ENCODE measurements around the gene JAM3.
"Not testable (repeated sequence)": the region's sequence is repeated elsewhere in the genome, so short reads cannot be mapped to it uniquely, and the experiment has no call there.

The JAM3 gene

GRCh38 chr11:134170919-134171281, 102.0 kb downstream of the JAM3 start:
- Histone ChIP-seq H3K27ac (ENCODE audit: low read depth, low read length) (no peak overlapping the region), H3K4me3 (ENCODE audit: low read length) (no peak overlapping the region), H3K9ac (ENCODE audit: low read length) (no peak overlapping the region), H3K27me3 (ENCODE audit: control insufficient read depth, insufficient read depth, low read length) (no peaks in the 10 kb centered on the region), H3K4me1 (ENCODE audit: control insufficient read depth, insufficient read depth, low read length) (no peaks in the 10 kb centered on the region), H3K36me3 (ENCODE audit: control insufficient read depth, insufficient read depth, low read length) (peaks cover 12% of the 10 kb centered on the region)

GRCh38 chr11:134171951-134172350, 103.1 kb downstream of the JAM3 start:
- Histone ChIP-seq H3K27me3 (ENCODE audit: control insufficient read depth, insufficient read depth, low read length) (no peaks in the 10 kb centered on the region), H3K27ac (ENCODE audit: low read depth, low read length) (no peak overlapping the region), H3K4me3 (ENCODE audit: low read length) (no peak overlapping the region), H3K36me3 (ENCODE audit: control insufficient read depth, insufficient read depth, low read length) (peaks cover 13% of the 10 kb centered on the region), H3K9ac (ENCODE audit: low read length) (no peak overlapping the region), H3K4me1 (ENCODE audit: control insufficient read depth, insufficient read depth, low read length) (no peaks in the 10 kb centered on the region)

- Histone ChIP-seq H3K27me3 (ENCODE audit: control insufficient read depth, insufficient read depth, low read length) (no peaks in the 10 kb centered on the region), H3K27ac (ENCODE audit: low read depth, low read length) (no peak overlapping the region), H3K4me3 (ENCODE audit: low read length) (no peak overlapping the region), H3K36me3 (ENCODE audit: control insufficient read depth, insufficient read depth, low read length) (peaks cover 12% of the 10 kb centered on the region), H3K4me1 (ENCODE audit: control insufficient read depth, insufficient read depth, low read length) (no peaks in the 10 kb centered on the region), H3K9ac (ENCODE audit: low read length) (no peak overlapping the region)
Measured at GRCh38 chr11:134173296-134173695, 104.4 kb downstream of the JAM3 start.

- no peaks in the 10 kb centered on the region for H3K4me1 ChIP-seq (ENCODE audit: control insufficient read depth, insufficient read depth, low read length)
- no peak overlapping the region for H3K9ac ChIP-seq (ENCODE audit: low read length)
- H3K27me3 ChIP-seq (ENCODE audit: control insufficient read depth, insufficient read depth, low read length): no peaks in the 10 kb centered on the region
- H3K27ac ChIP-seq (ENCODE audit: low read depth, low read length): no peak overlapping the region
- peaks cover 13% of the 10 kb centered on the region for H3K36me3 ChIP-seq (ENCODE audit: control insufficient read depth, insufficient read depth, low read length)
- H3K4me3 ChIP-seq (ENCODE audit: low read length): no peak overlapping the region
Measured at GRCh38 chr11:134176284-134176683, 107.4 kb downstream of the JAM3 start.

GRCh38 chr11:134178032-134178674, 109.3 kb downstream of the JAM3 start:
- H3K27me3 ChIP-seq (ENCODE audit: control insufficient read depth, insufficient read depth, low read length): no peaks in the 10 kb centered on the region
- peaks cover 10% of the 10 kb centered on the region for H3K36me3 ChIP-seq (ENCODE audit: control insufficient read depth, insufficient read depth, low read length)
- no peak overlapping the region for H3K9ac ChIP-seq (ENCODE audit: low read length)
- no peak overlapping the region for H3K4me3 ChIP-seq (ENCODE audit: low read length)
- no peak overlapping the region for H3K27ac ChIP-seq (ENCODE audit: low read depth, low read length)
- H3K4me1 ChIP-seq (ENCODE audit: control insufficient read depth, insufficient read depth, low read length): no peaks in the 10 kb centered on the region

GRCh38 chr11:134181707-134182106, 112.8 kb downstream of the JAM3 start:
- no peak overlapping the region for H3K27ac ChIP-seq (ENCODE audit: low read depth, low read length)
- no peak overlapping the region for H3K9ac ChIP-seq (ENCODE audit: low read length)
- H3K36me3 ChIP-seq (ENCODE audit: control insufficient read depth, insufficient read depth, low read length): peaks cover 10% of the 10 kb centered on the region
- no peaks in the 10 kb centered on the region for H3K27me3 ChIP-seq (ENCODE audit: control insufficient read depth, insufficient read depth, low read length)
- no peak overlapping the region for H3K4me3 ChIP-seq (ENCODE audit: low read length)
- no peaks in the 10 kb centered on the region for H3K4me1 ChIP-seq (ENCODE audit: control insufficient read depth, insufficient read depth, low read length)

- not testable (repeated sequence) for H3K36me3 ChIP-seq (ENCODE audit: control insufficient read depth, insufficient read depth, low read length); H3K27ac ChIP-seq (ENCODE audit: low read depth, low read length); H3K4me1 ChIP-seq (ENCODE audit: control insufficient read depth, insufficient read depth, low read length); H3K27me3 ChIP-seq (ENCODE audit: control insufficient read depth, insufficient read depth, low read length); H3K9ac ChIP-seq (ENCODE audit: low read length); H3K4me3 ChIP-seq (ENCODE audit: low read length)
Measured at GRCh38 chr11:134188092-134188491, 119.2 kb downstream of the JAM3 start.

GRCh38 chr11:134196756-134197155, 127.9 kb downstream of the JAM3 start:
- no peaks in the 10 kb centered on the region for H3K36me3 ChIP-seq (ENCODE audit: control insufficient read depth, insufficient read depth, low read length)
- H3K27me3 ChIP-seq (ENCODE audit: control insufficient read depth, insufficient read depth, low read length): no peaks in the 10 kb centered on the region

GRCh38 chr11:134199531-134199930, 130.7 kb downstream of the JAM3 start:
- H3K36me3 ChIP-seq (ENCODE audit: control insufficient read depth, insufficient read depth, low read length): no peaks in the 10 kb centered on the region

More at GRCh38 chr11:134196756-134197155, 127.9 kb downstream of the JAM3 start:
- no peak overlapping the region for H3K27ac ChIP-seq (ENCODE audit: low read depth, low read length)
- H3K9ac ChIP-seq (ENCODE audit: low read length): no peak overlapping the region
- no peak overlapping the region for H3K4me3 ChIP-seq (ENCODE audit: low read length)
- no peaks in the 10 kb centered on the region for H3K4me1 ChIP-seq (ENCODE audit: control insufficient read depth, insufficient read depth, low read length)

GRCh38 chr11:134200688-134201087, 131.8 kb downstream of the JAM3 start:
- no peaks in the 10 kb centered on the region for H3K4me1 ChIP-seq (ENCODE audit: control insufficient read depth, insufficient read depth, low read length)
- no peaks in the 10 kb centered on the region for H3K27me3 ChIP-seq (ENCODE audit: control insufficient read depth, insufficient read depth, low read length)
- H3K4me3 ChIP-seq (ENCODE audit: low read length): no peak overlapping the region
- no peak overlapping the region for H3K9ac ChIP-seq (ENCODE audit: low read length)
- peaks cover under 1% of the 10 kb centered on the region for H3K36me3 ChIP-seq (ENCODE audit: control insufficient read depth, insufficient read depth, low read length)
- no peak overlapping the region for H3K27ac ChIP-seq (ENCODE audit: low read depth, low read length)

More at GRCh38 chr11:134199531-134199930, 130.7 kb downstream of the JAM3 start:
- no peak overlapping the region for H3K9ac ChIP-seq (ENCODE audit: low read length)
- H3K27ac ChIP-seq (ENCODE audit: low read depth, low read length): no peak overlapping the region
- H3K4me3 ChIP-seq (ENCODE audit: low read length): no peak overlapping the region
- no peaks in the 10 kb centered on the region for H3K4me1 ChIP-seq (ENCODE audit: control insufficient read depth, insufficient read depth, low read length)
- H3K27me3 ChIP-seq (ENCODE audit: control insufficient read depth, insufficient read depth, low read length): no peaks in the 10 kb centered on the region

Data from rectal smooth muscle tissue (tissue), 1 donor.